OCI-LY3 (cell line): Measurements from ENCODE around the gene AKR1C1.
"Not testable (repeated sequence)": the region's sequence is repeated elsewhere in the genome, so short reads cannot be mapped to it uniquely, and the experiment has no call there.

ENCODE experiments used
- EZH2phosphoT487 ChIP-seq: fragments of 200-600 bp; shearing (Covaris generic); IDR thresholded peaks from 2 replicates; pipeline ENCODE4 v1.6.1; 2018; ENCODE audit warnings: antibody characterized with exemption, mixed run types, low read depth
- TF ChIP-seq, protein P1 (sequence below): fragments of 200-600, 300-600 bp; sonication (generic); IDR thresholded peaks from 2 replicates; pipeline ENCODE4 v1.5.1; 2014; ENCODE audit warnings: antibody characterized with exemption, low read length, low read depth

DNA sequence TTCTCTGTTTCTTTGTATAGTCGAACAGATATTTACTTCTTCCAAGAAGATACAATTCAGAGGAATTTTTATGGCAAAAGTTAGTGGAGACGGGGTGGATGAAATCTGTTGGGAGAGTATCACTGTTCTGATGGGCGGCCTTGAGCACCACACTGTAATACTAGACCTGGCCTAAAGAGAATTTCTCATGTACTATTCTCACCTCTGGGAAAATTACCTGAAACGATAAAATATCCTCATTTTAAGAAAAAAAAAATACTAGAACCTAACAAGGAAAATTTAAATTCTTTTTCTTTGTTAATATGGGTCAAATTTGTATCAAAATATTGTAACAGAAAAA is 570 bp downstream of the AKR1C1 start:
- TF ChIP-seq, protein P1, sequence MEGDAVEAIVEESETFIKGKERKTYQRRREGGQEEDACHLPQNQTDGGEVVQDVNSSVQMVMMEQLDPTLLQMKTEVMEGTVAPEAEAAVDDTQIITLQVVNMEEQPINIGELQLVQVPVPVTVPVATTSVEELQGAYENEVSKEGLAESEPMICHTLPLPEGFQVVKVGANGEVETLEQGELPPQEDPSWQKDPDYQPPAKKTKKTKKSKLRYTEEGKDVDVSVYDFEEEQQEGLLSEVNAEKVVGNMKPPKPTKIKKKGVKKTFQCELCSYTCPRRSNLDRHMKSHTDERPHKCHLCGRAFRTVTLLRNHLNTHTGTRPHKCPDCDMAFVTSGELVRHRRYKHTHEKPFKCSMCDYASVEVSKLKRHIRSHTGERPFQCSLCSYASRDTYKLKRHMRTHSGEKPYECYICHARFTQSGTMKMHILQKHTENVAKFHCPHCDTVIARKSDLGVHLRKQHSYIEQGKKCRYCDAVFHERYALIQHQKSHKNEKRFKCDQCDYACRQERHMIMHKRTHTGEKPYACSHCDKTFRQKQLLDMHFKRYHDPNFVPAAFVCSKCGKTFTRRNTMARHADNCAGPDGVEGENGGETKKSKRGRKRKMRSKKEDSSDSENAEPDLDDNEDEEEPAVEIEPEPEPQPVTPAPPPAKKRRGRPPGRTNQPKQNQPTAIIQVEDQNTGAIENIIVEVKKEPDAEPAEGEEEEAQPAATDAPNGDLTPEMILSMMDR = not testable (repeated sequence)
- not testable (repeated sequence) for TF ChIP-seq EZH2phosphoT487
